ENCODE data around the gene ADARB2. TPM values are rescaled to one million over a fixed set of nuclear protein-coding genes. Genes with fewer than 3 reads are reported as not detected.

Gene ADARB2
- total RNA-seq, 1 donor from 2014 or later = 0.11 TPM

DNA sequence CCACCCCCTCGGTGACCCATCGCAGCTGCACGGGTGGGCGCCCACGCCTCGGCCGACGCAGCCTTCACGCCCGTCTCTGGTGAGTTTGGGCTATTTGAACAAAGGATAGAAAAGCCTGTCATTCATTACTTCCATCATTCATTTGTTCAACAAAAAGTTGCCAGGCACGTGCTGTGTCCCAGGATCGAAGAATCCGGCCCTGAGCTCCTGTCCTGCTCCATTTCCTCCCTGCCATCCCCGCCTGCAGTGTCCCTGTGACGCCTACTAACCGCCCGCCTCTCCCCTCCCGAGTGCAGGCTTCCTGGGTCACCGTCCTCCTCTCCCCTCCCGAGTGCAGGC is 341.1 kb downstream of the ADARB2 start:
- Histone ChIP-seq H3K4me1 (no peaks in the 10 kb centered on the region), H3K4me3 (no peak overlapping the region), H3K36me3 (no peaks in the 10 kb centered on the region), H3K27ac (replicated peaks) (no peak overlapping the region), H3K9me3 (replicated peaks) (no peaks in the 10 kb centered on the region), H3K27me3 (ENCODE audit: low read depth) (peaks cover 32% of the 10 kb centered on the region)
- TF ChIP-seq, protein P1, sequence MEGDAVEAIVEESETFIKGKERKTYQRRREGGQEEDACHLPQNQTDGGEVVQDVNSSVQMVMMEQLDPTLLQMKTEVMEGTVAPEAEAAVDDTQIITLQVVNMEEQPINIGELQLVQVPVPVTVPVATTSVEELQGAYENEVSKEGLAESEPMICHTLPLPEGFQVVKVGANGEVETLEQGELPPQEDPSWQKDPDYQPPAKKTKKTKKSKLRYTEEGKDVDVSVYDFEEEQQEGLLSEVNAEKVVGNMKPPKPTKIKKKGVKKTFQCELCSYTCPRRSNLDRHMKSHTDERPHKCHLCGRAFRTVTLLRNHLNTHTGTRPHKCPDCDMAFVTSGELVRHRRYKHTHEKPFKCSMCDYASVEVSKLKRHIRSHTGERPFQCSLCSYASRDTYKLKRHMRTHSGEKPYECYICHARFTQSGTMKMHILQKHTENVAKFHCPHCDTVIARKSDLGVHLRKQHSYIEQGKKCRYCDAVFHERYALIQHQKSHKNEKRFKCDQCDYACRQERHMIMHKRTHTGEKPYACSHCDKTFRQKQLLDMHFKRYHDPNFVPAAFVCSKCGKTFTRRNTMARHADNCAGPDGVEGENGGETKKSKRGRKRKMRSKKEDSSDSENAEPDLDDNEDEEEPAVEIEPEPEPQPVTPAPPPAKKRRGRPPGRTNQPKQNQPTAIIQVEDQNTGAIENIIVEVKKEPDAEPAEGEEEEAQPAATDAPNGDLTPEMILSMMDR (IDR thresholded peaks at IDR 0.05; ENCODE audit: borderline replicate concordance) = no peak
- intact Hi-C loops (cut with micrococcal nuclease) = no loop called here
- DNase-seq = no peak

DNA sequence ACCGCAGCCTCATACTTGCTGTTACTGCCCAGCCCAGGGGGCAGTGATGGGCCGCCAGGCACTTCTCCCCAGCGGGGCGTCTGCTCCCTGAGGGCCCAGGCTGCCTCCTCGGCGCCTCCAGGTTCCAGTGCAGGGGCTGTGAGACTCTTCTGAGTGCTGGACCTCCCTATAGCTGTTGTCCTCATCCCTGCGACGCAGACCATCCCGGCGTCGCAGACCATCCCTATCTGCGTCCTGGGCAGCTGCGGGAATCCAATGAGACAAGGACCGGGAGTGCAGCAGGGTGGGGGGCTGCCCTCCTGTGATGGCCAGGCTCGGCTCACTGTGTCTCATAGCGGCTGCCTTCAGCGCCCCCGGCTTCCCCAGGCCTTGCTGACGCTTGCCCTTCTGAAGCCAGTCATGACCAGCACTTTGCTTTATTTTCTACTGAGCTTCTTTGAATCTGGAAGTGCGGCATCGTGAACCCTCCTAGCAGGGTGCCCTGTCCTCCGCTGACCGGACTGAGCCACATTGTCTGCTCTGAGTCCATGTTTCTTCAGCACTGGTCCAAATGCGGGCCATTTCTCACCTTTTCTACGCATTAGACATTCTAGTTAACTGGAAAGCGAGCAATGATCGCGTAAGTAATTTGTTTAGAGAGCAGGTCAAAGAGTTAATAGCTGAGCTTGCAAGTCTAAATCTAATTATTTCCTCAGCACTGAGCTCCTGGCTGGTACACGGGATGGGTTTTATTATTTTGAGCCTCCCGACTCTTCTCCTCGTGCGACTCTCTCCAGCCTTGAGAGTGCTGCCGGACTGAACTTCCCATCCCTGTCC is 341.6 kb downstream of the ADARB2 start:
- intact Hi-C loops (cut with micrococcal nuclease) = no loop called here
- Histone ChIP-seq H3K4me1 (no peaks in the 10 kb centered on the region), H3K36me3 (no peaks in the 10 kb centered on the region), H3K4me3 (no peak overlapping the region), H3K27me3 (ENCODE audit: low read depth) (peaks cover 26% of the 10 kb centered on the region), H3K9me3 (replicated peaks) (no peaks in the 10 kb centered on the region), H3K27ac (replicated peaks) (no peak overlapping the region)
- TF ChIP-seq, protein P1 (IDR thresholded peaks at IDR 0.05; ENCODE audit: borderline replicate concordance) = no peak
- no peak for DNase-seq

DNA sequence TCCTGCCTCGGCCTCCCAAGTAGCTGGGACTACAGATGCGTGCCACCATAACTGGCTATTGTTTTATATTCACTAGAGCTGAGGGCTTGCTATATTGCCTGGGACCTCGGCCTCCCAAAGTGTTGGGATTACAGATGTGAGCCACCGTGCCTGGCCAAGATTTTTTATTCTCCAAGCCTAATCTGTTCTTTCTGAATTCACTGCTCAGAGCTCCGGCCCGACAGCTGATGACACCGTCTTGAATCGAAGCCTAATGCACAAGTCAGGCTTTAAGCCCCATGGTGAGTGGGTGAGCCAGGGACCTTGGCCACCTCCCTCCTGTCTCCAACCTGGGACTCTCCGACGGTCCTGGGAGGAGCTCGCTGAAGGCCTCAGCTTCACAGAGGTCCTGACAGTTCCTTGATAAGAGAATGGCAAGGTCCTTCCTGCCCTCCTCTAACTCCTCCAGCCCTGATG is 342.3 kb downstream of the ADARB2 start:
- peaks cover 20% of the 10 kb centered on the region for H3K27me3 ChIP-seq (ENCODE audit: low read depth)
- DNase-seq = no peak
- no peaks in the 10 kb centered on the region for H3K4me1 ChIP-seq
- intact Hi-C loops (cut with micrococcal nuclease) = no loop called here
- H3K36me3 ChIP-seq = no peaks in the 10 kb centered on the region
- H3K9me3 ChIP-seq (replicated peaks) = no peaks in the 10 kb centered on the region
- no peak overlapping the region for H3K27ac ChIP-seq (replicated peaks)
- TF ChIP-seq, protein P1 (IDR thresholded peaks at IDR 0.05; ENCODE audit: borderline replicate concordance) = no peak
- no peak overlapping the region for H3K4me3 ChIP-seq

DNA sequence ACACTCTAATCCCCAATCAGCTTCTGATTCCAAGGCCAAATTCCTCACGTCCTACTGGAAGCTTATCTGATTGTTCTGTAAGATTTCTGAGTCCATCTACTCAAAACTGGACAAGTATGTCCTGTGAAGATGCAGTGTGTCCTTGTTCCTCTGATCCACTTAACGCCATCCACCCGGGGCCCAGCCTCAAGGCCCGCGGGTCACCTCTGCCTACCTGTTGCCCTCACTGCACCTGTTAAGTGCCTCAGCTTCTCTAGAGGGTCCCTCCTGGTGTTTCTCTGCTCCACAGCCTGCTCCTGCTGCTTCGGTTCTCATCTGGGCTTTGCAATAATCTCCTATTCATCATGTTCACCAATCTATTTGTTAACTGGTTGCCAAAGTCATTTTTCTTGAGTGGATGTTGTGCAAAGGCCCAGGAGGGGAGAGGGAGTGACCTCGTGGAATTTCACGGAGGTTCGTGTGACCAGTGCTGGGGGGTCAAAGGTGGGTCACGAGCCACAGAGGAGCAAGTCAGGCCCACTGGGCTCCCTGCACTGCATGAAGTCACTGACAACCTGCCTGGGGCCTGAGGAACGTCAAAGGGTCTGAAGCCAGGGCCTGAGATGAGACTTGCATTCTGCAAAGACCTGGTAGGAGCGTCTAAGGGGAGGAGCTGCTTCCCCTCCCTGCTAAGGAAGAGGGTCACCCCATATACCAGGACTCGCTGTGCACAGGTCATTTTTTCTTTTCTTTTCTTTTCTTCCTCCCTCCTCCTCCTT is 343.0 kb downstream of the ADARB2 start:
- TF ChIP-seq, protein P1 (IDR thresholded peaks at IDR 0.05; ENCODE audit: borderline replicate concordance) = no peak
- Histone ChIP-seq H3K9me3 (replicated peaks) (no peaks in the 10 kb centered on the region), H3K4me3 (no peak overlapping the region), H3K4me1 (no peaks in the 10 kb centered on the region), H3K27me3 (ENCODE audit: low read depth) (peaks cover 13% of the 10 kb centered on the region), H3K36me3 (no peaks in the 10 kb centered on the region), H3K27ac (replicated peaks) (no peak overlapping the region)
- DNase-seq = no peak
- intact Hi-C loops (cut with micrococcal nuclease) = no loop called here

DNA sequence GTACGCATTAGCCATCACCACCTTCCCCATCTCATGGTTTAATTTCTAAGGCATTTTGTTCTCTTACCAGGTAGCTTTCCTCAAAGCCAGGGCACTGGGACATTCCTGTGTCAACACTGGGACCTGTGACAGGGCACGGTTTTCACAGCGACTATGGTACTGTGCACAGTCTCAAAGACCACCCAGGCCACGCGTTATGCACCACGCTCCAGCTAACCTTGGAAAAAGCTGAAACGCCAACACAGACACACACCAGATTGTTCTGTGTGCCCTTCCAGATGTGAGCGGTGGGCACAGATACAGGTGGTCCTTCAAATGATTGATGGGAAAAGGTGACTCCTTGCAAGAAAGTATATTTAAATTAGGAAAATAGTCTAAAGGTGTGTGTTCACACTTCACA is 343.8 kb downstream of the ADARB2 start:
- H3K27me3 ChIP-seq (ENCODE audit: low read depth) = peaks cover 4% of the 10 kb centered on the region
- intact Hi-C loops (cut with micrococcal nuclease) = no loop called here
- no peaks in the 10 kb centered on the region for H3K4me1 ChIP-seq
- no peak overlapping the region for H3K27ac ChIP-seq (replicated peaks)
- no peaks in the 10 kb centered on the region for H3K9me3 ChIP-seq (replicated peaks)
- no peak for DNase-seq
- H3K4me3 ChIP-seq = no peak overlapping the region
- no peaks in the 10 kb centered on the region for H3K36me3 ChIP-seq
- TF ChIP-seq, protein P1 (IDR thresholded peaks at IDR 0.05; ENCODE audit: borderline replicate concordance) = no peak

Measured in left ventricle myocardium inferior (tissue), 1 donor.